ENCODE measurements around the gene CNST. TPM values are rescaled to one million over a fixed set of nuclear protein-coding genes. Genes with fewer than 3 reads are reported as not detected.

The CNST gene
- total and polyA plus RNA-seq, 2 of the 13 experiments (the other 11 are each of a cell fraction or from before 2014, with no cell fraction given) = 6.3 to 12.4 TPM

GRCh38 chr1:246711548-246712003 is 145.3 kb downstream of the CNST start (continued):
- TF ChIP-seq THRA (CRISPR knock-in tag; IDR thresholded peaks at IDR 0.05; ENCODE audit: borderline replicate concordance) (no peak), HHEX (CRISPR knock-in tag; IDR thresholded peaks at IDR 0.05) (no peak), SP2 (CRISPR knock-in tag; IDR thresholded peaks at IDR 0.05) (no peak), TFDP2 (CRISPR knock-in tag; IDR thresholded peaks at IDR 0.05) (0 out of 2 replicates have a peak, but pooled peaks have one; percentile 40), JUN (CRISPR knock-in tag; IDR thresholded peaks at IDR 0.05) (no peak), ZNF230 (CRISPR knock-in tag; IDR thresholded peaks at IDR 0.05) (no peak), PRPF4 (IDR thresholded peaks at IDR 0.05; ENCODE audit: low read depth, low read length, poor library complexity, severe bottlenecking) (no peak), MYPOP (CRISPR knock-in tag; IDR thresholded peaks at IDR 0.05) (no peak), TSC22D2 (CRISPR knock-in tag; IDR thresholded peaks at IDR 0.05; ENCODE audit: borderline replicate concordance) (no peak), XRCC5 (optimal IDR thresholded peaks at IDR 0.05; ENCODE audit: low read length) (no peak), SAP130 (CRISPR knock-in tag; IDR thresholded peaks at IDR 0.05; ENCODE audit: low read depth) (0 out of 2 replicates have a peak, but pooled peaks have one; percentile 34), ETV6 (CRISPR knock-in tag; conservative IDR thresholded peaks at IDR 0.05) (no peak), DNMT3B (CRISPR knock-in tag; conservative IDR thresholded peaks at IDR 0.05) (no peak), ZBTB1 (CRISPR knock-in tag; IDR thresholded peaks at IDR 0.05; ENCODE audit: borderline replicate concordance) (no peak), EEA1 (CRISPR knock-in tag; IDR thresholded peaks at IDR 0.05; ENCODE audit: borderline replicate concordance) (no peak), ZNF546 (CRISPR knock-in tag; conservative IDR thresholded peaks at IDR 0.05) (0 out of 2 replicates have a peak, but pooled peaks have one; percentile 52), ZNF12 (CRISPR knock-in tag; IDR thresholded peaks at IDR 0.05) (no peak), ZNF160 (CRISPR knock-in tag; IDR thresholded peaks at IDR 0.05) (peak; percentile 57; the same call in 1 of the 2 replicates), ZNF770 (CRISPR knock-in tag; IDR thresholded peaks at IDR 0.05) (no peak), ZBTB44 (CRISPR knock-in tag; IDR thresholded peaks at IDR 0.05) (no peak), GATAD1 (CRISPR knock-in tag; IDR thresholded peaks at IDR 0.05) (no peak)

Data from HepG2 (cell line).